HG03460 (cell line): ENCODE measurements around the gene ADAM12.
"Not testable (repeated sequence)": the region's sequence is repeated elsewhere in the genome, so short reads cannot be mapped to it uniquely, and the experiment has no call there.

Source experiments
- ATAC-seq: cut with Tn5 transposase; IDR thresholded peaks from one replicate; pipeline ENCODE4 v1.9.1; 2021; ENCODE audit not compliant: unreplicated experiment

The ADAM12 gene

DNA sequence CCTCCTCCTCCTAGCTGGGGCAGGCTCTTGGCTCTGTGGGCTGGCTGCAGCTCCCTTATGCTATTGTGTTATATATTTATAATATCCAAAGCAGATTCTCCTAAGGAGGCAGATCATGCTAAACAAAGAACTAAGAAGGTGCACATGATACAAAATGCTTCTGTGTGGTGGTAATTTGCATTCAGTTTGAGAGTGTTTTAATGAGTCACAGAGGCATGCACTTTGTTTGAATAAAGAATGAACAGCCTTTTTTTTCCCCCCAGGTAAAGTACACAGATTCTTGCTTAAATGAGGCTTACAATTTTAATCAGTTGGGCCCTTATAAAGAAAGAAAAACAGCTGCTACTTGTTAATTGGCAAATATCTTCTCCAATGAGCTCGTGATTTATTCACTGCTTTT is 396.9 kb downstream of the ADAM12 start:
- no peak for ATAC-seq

DNA sequence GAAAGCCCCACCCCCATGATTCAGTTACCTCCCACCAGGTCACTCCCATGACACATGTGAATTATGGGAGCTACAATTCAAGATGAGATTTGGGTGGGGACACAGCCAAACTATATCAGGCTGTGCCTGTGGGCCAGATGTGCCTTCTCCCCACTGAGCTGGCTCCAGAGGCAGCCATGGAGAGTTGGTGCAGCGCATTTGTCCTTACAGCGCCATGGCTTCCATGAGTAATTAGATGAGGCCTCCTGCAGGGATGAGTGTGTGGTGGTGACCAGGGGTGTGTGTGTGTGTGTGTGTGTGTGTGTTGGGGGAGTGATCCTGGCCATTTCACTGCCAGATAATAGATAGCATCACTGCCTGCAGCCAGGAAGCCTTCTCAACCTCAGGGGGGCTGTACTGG is 397.3 kb downstream of the ADAM12 start:
- ATAC-seq: no peak

DNA sequence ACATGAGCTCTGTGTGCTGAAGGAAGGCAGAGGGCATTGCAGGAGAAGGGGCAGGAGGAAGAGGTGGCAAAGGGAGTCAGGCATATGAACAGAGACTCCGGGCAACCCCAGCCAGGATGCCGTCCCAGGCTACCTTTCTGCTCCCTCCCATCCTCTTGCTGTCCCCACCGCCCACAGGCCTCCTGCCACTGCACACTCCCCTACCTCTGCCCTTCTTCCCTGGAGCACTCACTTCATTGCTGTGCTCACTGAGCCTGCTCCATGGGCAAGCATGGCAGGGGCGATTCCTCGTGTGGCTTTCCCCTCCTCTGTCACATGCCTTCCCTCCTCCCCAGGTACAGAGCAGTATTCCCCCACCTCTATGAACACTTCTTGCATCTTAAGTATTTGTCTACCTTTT is 398.5 kb downstream of the ADAM12 start:
- no peak for ATAC-seq

DNA sequence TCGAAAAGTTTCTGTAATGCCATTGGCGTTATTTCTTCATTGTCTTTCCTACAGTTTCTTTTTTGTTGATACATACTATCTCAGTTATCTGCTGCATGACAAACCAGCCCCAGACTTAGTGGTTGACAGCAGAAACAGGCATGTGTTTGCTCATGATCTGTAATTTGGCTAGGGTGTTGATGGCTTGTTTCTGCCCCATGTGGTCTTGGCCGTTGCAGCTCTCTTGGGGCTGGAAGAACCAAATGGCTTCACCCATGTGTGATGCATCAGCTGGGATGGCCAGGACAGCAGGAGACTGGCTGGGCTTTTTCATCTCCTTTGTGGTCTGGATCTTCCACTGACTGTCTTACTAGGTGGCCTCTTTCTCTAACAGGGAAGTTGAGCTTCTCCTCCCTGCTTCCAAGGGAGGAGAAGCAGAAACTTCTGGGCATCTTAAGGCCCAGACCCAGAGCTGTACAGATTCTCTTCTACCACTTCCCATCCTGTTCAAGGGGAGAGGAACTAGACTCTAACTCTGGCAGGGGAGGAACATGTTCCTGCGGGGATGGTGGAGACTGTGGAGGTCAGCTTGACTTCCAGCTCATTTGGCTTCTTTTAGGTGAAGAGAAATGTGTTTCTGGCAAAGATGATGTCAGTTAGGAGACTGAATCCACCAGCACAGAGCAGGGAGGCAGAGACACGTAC is 402.6 kb downstream of the ADAM12 start:
- no peak for ATAC-seq

DNA sequence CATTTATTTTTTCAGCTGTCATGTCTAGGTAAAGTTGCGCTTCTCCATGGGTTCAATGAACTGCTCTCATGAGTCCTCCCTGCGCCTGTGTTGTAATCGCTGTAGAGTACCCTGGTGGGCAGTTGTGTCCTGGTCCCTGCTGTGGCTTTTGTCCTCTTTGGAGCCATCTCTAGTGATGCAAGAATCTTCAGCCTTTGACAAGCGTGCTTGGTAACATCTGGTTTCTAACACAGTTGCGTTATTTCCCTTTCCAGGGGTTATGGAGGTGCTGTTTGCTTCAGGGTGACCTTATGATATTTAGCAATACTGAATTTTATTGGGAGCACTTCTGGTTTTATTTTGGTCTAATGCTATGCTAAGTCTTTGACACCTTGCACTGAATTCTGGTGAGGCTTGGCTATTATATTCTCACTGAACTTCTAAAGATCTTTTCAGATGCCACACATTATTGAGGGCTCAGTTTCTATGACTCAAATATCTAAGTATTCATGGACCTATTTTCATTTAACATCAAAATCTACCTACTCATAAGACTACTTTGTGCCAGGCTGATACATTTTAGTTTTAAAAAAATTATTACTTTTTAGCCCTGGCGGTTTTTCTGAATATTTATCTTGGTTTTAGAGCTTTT is 403.3 kb downstream of the ADAM12 start:
- ATAC-seq: no peak

DNA sequence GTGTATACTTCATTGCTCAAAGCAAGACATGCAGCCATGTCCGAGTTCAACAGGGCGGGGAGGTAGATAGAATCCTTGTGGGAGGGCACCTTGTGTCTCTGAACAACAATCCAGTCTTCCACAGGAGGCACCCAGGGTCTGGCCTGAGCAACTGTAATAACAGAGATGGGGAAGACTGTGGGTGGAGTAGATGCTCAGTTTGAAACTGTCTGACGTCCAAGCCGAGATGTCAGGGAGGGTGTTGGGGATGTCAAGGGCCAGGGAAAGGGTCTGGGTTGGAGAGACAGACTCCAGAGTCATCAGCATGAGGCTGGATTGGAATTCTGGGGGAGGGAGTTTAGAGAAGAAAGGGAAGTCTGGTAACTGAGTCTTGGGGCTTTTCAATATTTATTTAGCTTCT is 403.9 kb downstream of the ADAM12 start:
- no peak for ATAC-seq

DNA sequence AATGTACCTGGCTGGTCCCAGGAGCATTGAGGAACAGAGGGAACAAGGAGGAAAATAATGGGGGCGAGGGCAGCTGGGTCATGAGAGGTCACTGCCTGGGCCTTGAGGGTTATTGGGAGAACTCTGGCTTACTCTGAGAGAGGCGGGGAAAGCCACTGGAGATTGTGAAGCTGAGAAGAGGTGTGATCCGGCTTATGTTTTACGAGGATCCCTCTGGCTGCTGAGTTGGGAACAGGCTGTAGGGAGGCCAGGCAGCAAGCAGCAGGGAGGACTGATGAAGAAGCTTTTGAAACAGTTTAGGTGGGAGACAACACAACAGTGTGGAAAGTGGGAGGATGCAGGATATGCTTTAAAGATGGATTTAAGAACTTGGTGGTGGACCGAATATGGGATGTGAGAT is 404.6 kb downstream of the ADAM12 start:
- ATAC-seq: no peak

DNA sequence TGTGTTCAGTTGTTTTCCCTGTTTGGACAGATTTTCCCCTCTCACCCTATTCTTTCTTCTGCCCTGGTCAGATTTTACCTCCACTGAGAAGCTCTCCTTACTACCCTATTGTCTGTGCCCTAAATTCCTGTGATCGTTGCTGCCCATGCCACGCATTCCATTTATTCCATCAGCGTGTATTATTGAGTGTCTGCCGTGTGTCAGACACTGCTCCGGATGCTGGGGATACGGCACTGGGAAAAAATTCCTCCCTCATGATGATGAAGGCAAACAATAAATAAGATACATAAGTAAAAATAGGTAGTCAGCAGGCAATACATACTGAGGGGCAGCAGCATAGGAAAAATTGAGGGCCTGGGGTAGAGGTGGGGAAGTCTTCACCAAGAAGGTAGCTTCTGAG is 405.1 kb downstream of the ADAM12 start:
- no peak for ATAC-seq

DNA sequence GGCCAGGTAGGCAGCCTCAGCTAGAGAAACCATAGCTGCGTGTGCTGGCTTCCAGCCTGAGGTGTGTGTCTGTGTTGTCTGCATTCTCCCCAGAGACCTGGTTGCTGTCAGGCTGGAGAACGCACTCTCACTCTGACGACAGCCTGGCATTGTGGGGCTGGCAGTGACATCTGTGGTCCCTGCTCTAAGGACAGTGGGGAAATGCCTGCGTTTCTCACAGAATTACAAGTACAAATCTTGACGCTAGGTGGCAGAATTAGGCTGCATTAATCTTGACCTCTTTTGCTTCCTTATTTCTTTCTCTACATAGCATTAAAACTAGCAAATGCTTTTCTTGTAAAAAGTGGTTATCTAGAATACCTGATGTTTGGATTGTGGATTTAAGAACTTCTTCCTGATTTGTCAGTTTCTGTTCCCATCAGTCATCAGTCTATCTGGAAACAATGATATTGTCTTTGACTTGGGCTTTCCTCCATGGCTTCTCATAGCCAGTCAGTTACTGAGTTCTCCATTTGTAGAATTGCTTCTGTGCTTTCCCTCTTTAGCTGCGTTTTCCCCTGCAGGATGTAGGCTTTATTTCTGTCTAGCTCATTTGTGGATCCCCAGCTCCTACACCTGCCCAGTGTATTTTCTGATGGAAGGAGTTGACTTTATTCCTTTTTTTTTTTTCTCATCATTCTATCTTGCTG is 405.9 kb downstream of the ADAM12 start:
- peak; percentile 69 for ATAC-seq

DNA sequence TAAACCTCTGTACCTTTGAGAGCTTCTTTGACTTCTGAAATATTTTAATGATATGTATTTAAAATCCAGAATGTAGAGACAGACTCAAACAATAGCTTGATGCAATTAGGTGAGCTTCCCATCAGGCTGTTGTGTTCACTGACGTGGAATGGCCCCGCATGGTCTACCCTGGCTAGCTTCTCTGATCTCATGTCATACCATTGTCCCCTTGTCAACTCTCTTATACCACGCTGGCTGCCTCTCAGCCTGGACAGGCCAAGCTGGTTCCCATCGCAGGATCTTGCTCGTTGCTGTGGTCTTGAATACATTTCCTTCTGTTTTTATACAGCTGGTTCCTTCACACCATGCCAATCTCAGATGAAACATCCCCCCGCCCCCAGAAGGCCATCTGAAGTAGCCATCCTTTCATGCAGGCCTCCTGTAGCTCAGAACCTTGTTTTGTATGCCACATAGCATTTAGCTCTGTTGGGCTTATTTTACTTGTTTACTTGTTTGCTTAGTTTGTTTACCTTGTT is 407.7 kb downstream of the ADAM12 start:
- no peak for ATAC-seq

DNA sequence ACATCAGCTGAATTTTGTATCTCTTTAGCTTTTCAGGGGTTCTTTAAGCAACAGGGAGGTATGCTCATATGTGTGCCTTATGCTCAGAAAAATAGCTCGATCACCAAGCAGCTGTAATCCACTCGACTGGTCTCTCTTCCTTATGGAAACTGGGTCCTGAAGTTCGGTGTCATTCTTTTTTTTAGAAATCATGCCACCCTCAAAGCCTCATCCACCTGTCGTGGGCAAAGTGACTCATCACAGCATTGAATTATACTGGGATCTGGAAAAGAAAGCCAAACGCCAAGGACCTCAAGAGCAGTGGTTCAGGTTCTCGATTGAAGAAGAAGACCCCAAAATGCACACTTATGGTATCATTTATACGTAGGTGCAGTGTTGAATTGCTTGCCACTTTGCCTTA is 408.3 kb downstream of the ADAM12 start:
- ATAC-seq: no peak

DNA sequence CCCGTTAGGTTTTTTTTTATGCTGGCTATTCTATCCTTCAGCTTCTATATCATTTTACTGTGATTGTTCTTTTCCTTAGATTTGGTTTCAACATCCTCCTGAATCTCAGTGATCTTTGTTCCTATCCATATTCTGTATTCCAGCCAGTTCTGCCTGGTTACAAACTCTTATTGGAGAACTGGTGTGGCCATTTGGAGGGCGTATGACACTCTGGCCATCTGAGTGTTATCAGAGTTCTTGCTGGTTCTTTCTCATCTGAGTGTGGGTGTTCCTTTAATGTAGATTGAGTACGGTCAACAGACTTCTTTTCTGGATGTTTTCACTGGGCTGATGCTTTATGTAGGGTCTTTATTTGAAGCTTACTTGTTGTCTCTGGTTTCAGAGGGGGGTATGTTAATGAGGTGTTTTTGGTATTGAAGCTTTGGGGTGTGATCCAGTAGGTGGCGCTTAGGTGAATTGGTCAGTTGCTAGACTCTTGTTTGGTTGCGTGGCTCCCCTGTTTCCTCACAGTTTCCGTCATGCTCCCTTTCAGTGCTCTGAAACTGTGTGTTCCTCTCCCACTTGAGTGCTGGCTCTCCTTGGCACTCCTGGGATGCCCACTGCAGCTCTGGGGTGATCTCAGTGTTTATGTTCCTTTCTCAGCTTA is 411.2 kb downstream of the ADAM12 start:
- no peak for ATAC-seq

DNA sequence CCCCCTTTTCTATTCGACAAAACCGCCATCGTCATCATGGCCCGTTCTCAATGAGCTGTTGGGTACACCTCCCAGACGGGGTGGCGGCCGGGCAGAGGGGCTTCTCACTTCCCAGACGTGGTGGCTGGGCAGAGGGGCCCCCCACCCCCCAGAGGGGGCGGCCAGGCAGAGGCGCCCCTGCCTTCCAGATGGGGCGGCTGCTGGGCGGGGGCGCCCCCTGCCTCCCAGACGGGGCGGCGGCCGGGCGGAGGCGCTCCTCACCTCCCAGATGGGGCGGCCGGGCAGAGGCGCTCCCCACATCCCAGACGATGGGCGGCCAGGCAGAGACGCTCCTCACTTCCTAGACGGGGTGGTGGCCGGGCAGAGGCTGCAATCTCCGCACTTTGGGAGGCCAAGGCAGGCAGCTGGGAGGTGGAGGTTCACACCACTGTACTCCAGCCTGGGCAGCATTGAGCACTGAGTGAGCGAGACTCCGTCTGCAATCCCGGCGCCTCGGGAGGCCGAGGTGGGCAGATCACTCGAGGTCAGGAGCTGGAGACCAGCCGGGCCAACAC is 418.1 kb downstream of the ADAM12 start:
- ATAC-seq: not testable (repeated sequence)

DNA sequence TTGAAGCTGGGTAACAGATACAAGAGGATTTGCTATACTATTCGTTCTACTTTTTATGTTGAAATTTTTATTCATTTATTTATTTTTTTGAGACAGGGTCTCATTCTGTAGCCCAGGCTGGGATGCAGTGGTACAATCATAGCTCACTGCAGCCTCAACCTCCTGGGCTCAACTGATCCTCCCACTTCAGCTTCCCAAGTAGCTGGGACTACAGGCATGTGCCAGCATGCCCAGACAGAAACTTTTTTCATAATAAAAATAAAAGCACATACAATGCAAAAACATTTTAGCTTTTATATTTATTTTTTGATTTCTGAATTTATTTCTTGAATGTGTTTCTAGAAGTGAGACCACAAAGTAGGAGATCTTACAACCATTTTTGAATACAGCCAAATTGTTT is 420.7 kb downstream of the ADAM12 start:
- ATAC-seq: no peak

DNA sequence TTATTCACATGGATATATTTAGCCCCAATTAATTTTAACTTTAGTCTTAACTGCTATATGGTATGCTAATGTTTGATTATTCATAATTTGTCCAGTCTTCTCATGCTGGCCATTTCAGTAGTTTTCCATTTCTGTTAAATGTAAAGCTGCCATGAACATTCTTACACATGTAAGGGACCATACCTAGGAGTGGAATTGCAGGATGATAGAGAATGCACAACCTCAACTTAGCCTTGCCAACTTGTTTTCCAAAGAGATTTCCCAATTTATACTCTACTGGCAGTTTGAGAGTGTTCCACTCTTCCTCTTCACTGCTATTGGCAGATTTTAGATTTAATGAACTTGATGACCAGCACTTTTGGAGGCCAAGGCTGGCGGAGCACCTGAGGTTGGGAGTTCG is 423.7 kb downstream of the ADAM12 start:
- ATAC-seq: no peak
